MV-4-11 (cell line): ENCODE results near the gene MTG1.
A peak's percentile ranks its signal among the peaks of the same experiment; 100 is the strongest.
"Not testable (repeated sequence)": the region's sequence is repeated elsewhere in the genome, so short reads cannot be mapped to it uniquely, and the experiment has no call there.

Experiments
- DNase-seq: peaks from one replicate; lab custom pipeline; 2025; lab: John Stamatoyannopoulos, UW

MTG1 gene

DNA sequence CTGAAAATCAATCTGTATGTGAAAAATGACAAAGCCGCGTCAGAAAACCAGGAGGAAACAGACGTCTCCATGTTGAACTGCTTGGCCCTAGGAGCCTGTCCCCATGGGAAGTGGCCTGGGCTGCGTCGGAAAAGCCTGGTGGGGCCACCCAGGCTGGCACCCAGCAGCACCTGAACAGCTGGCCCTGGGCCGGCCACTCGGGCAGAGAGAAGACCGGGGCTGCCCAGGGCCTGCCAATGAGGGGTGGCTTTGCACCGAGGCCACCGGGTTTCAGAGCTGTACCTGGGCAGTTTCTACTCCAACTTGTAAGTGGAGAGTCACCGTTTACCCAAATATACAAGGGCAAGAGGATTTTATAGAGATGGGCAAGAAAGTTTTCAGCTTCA is 35.0 kb upstream of the MTG1 start:
- DNase-seq = no peak

DNA sequence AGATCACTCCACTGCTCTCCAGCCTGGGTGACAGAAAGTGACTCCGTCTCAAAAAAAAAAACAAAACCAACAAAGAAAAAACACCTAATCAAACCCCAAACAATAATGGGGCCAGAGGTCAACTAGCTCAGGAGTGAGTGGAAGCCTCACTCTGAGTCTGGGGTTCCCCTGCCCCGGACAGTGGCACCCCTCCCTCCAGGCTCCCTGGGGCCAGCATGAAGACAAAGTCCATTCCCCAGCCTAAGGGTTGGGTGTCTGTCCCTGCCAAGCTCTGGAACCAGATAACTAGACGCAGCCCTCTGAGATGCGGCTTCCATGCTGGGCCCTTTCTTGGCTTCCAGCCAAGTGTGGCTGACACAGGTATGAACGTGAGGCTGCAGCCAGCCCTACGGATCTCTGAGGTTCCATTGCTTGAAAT is 34.4 kb upstream of the MTG1 start:
- DNase-seq = no peak

DNA sequence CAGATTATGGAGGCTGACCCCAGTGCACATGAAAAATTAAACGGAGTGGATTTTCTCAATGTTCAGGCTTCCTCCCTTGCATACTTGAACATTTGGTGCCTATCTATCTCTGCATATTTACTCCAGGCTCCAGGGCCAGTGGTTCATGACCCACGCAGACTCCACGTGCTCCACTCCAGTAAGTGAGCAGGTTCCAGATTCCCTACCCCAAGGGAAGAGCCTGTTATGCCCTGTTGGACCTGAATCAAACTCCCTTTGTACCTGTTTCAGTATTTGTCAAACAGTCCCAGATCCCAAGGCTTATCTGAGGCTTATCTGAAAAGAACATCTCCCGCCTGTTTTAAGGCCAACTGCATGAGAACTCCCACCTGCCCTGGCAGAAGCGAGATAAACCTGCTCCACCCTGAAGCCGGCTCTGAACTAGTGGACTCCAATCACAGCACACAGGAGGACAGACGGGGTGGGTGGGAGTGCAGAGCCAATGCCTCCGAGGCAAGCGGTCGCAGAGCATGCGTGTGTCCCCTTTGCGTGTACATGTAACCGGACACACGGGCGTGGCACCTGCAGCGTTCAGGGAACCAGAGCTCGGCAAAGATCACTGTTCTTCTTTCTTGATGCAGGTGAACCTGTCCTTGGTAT is 33.9 kb upstream of the MTG1 start:
- DNase-seq = no peak

DNA sequence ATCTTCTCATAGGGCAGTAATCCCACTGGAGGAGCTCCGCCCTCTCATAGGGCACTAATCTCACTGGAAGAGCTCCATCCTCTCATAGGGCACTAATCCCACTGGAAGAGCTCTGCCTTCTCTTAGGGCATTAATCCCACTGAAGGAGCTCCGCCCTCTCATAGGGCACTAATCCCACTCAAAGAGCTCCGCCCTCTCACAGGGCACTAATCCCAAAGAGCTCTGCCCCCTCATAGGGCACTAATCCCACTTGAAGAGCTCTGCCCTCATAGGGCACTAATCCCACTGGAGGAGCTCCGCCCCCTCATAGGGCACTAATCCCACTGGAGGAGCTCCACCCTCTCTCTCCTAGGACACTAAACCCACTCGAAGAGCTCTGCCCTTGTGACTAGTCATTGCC is 32.7 kb upstream of the MTG1 start:
- no peak for DNase-seq

DNA sequence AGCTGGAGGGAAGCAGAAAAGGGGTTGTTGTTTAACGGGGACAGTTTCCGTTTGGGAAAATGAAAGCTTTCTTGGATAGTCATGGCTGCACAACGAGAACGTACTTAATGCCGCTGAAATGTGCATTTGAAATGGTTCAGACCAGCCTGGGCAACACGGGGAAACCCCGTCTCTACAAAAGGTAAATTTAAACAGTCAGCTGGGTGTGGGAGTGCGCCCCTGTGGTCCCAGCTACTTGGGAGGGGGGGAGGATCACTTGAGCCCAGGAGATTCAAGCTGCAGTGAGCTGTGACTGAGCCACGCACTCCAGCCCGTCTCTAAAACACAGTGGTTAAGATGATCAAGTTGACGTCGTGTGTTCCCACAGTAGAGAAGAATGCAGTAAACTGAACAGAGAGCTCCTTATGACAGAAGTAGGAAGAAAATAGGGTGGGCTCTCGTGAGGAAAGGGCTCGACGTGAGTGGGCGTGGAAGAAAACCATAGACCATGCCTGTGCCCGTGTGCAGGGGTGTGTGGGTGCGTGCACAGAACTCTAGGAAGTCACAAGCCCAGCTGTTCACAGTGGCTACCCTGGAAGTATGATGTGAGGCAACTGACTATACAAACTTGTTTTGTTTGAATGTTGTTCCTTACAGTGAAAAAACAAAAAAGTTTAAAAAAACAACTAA is 32.0 kb upstream of the MTG1 start:
- no peak for DNase-seq

DNA sequence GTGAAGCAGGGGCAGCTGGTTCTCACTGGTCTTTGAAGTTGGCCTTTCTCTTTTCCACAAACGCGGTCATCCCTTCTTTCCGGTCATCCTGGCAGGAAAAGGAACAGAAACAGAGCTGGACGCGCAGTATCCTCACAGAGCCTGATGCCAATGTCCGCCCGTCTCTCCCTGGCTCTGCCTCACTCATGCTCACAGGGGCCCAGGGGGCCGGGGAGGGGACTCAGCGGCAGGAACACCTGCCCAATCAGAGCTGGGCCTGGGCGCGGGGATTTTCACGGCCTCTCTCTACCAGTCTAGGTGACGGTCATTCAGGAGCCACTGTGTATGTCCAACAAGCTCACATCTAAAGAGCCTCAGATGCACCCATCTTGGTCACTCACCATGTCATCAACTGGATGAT is 31.1 kb upstream of the MTG1 start:
- DNase-seq = no peak

DNA sequence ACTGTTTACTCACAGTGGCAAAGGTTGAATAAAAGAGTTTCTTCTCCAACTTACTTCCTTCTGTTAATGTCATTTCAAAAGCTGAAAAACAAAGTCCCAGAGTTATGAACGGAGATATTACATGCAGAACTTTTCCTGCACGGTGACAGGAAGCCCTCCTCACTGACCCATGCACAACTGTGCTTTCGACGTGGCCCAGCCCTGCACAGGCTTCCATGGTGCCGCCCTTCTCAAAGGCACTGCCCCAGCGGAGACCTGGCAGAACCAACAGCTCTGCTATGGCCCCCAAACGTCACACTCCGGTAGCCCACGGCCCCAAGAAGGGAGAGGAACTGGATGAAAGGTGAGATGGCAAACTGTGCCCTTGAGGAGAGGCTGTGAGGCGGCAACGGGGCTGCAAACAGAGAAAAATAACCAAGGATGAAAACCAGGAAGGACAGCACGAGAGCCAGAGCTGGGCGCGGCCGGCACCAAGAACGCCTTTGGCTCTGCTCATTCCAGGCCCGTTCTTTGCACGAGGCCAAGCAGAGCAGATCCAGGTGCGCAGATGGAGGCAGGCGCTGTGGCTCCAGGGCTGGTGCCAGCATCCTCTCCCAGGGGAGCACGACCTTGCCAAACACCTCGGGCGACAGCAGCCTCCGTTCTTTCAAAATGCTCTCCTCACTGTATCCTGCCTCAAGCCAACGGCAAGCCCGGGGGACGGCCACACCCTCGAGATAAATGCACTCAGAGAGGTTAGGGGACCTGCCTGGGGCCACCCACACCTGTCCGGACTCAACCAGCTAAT is 29.1 kb upstream of the MTG1 start:
- DNase-seq = no peak

DNA sequence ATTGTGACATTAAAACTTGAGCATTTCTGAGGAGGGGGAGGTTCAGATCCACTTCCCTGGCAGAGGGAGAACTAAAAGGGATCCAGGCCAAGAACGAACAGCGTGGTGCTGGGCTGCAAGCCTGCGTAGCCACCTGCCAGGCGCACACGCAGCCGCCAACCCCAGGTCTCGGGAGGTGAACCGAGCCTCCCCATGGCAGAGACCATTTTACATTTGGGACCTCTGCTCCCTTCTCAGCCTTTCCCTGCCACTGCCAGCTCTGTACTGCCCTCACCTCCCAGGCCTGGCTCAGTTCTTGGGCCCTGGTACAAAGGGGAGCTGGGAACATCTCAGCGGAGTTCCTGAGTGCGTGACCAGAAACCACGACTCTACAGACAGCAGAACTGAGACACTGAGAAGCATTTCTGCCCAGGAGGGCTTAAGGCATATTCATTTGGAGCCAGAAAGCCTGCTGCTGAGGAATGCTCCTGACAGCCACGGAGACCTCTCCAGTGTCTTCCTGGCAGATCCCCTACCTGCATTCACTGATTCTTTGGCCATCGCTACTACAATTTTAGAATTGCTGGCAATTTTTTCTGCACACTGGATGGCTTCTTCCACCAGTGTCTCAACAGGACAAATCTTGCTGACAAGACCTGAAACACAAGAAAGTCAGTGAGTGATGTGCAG is 28.4 kb upstream of the MTG1 start:
- DNase-seq = no peak

DNA sequence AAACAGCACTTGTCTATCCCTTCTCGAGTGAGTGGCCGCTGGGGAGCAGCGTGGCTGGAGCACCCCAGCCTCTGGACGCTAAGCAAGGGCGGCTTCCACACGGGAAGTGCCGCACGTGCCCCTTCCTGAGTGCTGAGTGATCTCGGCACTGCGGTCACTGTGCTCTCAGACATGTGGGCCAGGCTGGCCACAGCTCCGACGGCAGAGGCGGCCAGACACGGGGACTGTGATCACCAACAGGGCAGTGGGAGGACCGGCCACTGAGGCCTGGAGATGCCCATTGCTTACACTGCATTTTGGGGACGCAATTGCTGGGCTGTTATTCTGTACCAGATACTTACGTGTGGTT is 27.9 kb upstream of the MTG1 start:
- DNase-seq = no peak

DNA sequence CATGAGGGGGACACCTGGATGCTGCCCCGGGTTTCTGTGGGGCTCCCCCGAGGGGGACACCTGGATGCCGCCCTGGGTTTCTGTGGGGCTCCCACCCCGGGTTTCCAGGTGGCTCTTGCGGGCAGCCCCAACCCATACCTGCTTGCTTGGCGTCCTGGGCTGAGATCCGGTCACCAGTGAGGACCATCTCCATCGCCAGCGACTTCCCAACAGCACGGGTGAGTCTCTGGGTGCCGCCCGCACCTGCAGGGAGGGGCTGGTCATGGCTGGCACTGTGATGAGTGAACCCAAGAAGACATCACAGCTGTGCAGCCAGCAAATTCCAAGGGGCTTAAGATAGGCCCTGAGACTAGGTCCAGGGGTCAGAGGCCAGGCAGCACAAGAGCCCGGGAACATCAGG is 27.2 kb upstream of the MTG1 start:
- no peak for DNase-seq

DNA sequence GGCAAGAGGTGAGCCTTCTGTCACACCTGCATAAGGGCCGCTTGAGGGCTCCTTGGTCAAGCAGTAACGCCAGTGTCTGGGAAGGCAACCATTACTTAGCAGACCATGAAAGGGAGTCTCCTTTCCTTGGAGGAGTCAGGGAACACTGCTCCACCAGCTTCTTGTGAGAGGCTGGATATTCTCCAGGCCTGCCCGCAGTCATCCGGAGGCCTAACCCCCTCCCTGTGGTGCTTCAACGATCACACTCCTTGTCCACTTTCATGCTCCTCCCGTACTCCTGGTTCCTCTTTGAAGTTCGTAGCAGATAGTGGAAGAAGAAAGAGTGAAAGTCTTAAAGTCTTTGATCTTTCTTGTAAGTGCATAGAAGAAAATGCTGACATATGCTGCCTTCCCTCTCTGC is 26.5 kb upstream of the MTG1 start:
- DNase-seq = not testable (repeated sequence)

DNA sequence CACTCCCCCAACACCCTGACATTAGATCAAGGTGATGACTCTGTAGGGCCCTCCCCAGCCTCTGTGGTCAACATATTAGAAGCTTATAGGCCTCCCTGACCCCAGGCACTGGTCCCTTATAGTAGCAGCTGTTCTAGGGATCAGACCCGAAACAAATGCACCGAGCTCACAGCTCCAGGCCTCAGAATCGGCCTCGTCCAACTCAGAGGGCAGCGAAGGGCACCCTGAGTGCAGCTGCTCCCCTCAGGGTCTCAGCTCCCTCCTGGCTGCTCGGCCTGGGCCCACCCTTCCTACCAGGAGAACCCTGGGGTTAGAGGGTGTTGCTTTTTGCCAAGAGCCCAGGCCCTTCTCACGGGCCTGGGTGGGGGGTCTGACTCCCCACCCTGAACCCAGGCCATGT is 25.8 kb upstream of the MTG1 start:
- no peak for DNase-seq

DNA sequence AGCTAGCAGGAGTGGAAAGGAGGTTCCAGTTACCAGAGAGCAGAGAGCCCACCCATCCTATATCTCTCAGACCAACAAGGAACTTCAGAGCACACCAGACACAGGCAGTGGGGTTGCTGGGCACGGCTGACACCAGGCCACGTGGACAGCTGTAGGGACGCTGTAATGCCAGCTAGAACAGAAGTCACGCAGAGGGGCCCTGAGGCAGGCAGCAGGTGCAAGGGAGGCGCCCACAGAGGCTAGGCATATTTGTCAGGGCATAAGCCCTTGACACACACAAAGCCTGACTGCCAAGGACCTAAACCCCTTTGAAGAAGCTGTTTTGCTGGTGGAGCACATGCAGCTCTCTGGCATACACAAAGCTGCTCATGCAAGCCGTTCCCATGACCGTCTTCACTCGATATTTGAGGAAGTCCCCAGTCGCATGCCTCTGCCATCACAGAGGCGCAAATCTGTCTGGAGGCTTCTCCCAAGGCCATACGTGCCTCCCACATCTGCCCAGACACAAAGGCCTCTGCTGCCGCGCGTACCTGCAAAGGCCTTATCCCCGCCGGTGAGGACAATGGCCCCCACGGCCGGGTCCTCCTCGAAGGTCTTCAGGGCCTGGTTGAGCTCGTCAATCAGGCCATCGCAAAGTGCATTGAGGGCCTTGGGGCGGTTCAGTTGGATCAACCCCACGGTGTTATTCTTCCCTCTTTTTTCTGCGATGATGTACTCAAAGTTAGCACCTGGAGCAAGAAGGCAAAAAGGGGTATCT is 23.7 kb upstream of the MTG1 start:
- peak; percentile 19 for DNase-seq

DNA sequence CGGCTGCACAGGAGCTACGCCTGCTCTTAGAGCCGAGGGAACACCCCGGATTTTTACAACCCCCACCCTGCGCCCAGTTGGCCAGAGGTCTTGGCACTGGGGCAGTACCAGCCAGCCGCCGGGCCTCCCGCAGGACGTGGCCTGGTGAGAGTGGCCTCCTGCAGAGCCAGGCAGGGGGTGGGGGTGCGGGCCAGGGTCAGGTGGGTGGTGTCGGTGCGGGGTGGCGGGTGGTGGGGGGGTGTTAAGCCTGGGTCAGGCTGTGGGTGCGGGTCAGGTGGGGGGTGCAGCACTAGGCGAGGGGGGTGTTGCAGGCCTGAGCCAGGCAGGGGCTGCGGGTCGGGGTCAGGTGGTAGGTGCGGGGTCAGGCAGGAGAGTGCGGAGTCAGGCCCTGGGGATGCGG is 21.4 kb upstream of the MTG1 start:
- no peak for DNase-seq

DNA sequence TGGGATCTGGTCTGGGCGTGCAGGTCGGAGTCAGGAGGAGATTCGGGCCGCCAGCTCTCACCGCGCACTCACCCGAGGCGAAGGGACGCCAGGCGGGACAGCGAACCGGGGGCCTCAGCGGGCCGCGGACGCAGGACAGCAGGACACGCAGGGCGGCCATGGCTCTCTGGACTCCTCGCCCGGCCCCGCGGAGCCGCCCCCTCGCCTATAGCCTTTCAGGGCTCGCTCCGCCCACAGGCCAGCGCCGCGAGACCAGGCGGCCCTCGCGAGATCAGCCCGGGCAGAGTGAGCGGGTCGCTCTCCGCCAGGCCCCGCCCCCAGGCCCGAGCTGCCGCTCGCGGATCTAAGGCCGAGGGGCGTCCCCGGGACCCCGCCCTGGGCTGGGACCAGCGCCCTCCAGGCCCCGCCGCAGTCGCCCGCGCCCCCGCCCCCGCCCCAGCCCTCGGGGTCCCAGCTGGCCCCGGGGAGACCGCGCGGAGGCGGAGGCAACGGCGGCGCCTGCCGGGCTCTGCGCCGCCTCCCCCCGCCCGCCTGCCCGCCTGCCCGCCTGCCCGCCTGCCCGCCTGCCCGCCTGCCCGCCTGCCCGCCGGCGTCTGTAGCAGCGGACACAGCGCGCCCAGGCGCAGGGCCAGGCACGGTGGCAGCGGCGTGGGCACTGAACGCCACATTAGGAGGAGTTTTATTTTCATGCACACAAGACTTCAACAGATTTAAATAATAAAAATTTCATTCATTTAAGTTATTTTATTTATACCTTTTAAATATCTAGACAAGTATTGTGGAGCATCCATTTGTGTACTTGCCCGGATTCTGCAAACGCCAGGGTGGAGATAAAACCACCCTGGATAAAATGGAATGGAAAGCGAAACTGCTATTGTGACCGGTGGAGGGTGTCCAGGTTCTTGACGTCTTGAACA is 20.5 kb upstream of the MTG1 start, which contains the start of gene ECHS1:
Gene ECHS1, minus strand, starts transcription at position 181 of the 917 bp plus-strand sequence. Its CDS starts 21 bp downstream, at position 160.
- DNase-seq = peak; percentile 80

DNA sequence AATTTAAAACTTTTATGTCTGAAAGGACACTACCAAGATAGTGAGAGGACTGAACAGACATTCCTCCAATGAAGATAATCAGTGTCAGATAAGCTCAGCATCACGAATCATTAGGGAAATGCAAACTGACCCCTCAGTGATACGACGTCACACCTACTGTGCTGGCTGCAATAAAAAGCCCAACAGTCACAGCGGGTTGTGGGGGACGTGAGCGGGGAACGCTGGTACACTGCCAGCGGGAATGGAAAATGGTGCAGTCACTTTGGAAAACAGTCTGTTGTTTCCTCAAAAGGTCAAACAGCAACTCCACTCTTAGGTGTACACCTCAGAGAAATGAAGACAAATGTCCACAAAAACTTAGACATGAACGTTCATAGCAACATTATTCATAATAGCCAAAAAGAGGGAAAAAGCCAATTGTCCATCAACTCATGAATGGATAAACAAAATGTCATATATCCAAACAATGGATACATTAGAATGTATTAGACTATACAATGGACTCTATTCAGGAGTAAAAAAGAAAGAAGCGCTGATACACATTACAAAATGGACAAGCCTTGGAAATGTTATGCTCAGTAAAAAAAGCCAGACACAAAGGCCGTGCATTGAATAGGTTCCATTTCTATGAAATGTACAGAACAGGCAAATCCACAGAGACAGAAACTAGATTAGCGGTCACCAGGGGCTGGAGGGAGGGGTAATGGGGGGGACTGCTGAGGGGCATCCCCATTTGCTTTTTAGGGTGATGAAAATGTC is 18.4 kb upstream of the MTG1 start:
- DNase-seq = no peak

DNA sequence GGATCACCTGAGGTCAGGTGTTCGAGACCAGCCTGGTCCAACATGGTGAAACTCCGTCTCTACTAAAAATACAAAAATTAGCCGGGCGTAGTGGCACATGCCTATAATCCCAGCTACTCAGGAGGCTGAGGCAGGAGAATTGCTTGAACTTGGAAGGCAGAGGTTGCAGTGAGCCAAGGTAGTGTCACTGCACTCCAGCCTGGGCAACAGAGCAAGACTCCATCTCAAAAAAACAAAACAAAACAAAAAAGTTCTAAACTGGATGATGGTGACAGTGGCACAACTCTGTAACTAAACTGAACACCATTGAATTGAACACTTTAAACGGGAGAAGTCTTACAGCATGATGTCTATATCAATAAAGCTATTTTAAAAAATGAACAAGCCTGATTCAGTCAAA is 17.8 kb upstream of the MTG1 start:
- not testable (repeated sequence) for DNase-seq

DNA sequence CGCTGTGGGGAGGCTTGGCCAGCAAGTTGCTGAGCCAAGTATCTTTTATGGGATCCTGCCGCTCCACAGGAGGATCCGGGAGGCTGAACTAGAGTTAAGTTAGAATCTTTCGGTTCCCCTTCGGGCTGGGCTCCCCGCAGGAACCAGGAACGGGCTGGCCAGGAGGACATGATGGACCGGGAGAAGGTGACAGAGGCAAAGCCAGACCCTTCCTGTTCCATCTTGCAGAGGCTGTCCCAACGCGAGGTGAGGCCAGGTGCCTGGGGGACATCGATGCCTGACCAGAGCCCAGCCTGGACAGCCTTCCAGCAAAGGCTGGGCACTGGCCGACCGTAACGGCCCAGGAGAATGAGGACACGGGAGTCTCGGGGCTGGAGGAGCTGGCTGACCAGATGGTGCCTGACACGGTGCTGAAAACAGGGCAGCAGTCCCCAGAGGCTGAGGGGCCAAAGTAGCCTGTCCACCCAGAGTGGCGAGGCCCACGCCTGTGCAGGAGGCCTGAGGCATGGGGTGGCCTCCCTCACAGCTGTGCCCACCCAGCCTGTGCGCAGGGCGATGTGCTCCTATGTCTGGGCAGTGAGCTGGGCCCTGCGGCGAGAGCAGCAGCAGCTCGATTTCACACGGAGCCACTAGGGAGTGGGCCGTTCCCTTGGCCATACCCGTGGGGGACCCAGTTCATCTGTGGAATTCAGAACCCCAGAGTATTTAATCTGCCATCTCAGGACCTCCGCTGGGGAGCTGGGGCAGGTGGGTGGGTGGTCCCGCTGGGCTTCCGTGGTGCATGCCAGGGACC is 16.7 kb upstream of the MTG1 start:
- DNase-seq = no peak

DNA sequence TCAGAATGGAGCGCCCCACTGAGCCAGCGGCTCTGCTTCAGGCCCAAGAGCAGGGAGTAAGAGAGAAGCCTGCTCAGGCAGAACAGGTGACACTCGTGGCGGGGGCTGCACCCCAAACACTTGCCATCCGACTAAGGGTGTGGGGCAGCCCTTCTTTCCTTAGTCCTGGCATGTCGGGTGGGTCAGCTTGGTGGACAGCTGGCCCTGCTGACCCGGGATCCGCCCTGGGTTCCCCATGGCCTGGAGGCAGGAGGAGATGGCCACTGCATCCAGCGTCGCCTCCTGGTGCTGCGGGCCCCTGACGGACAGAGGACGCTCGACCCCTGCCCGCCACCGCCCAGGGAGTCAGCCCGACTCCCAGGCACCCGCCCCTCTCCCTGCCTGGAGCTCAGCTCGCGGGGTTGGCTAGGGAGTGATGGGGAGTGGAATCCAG is 16.1 kb upstream of the MTG1 start:
- no peak for DNase-seq
